HepG2 (cell line): ENCODE results near the gene PCYT2. TPM values are rescaled to one million over a fixed set of nuclear protein-coding genes. Genes with fewer than 3 reads are reported as not detected.

ENCODE experiments used
- ARID4A ChIP-seq: sonication (generic); formaldehyde crosslinking; IDR thresholded peaks from 2 replicates; pipeline ENCODE4 v1.5.0; 2020; ENCODE audit warnings: mild to moderate bottlenecking, missing genetic modification reagents, borderline replicate concordance
- GABPB1 ChIP-seq: IDR thresholded peaks from 2 replicates; pipeline ENCODE4 v1.6.1; 2016; ENCODE audit warnings: mild to moderate bottlenecking, missing genetic modification reagents, moderate library complexity, missing compliant biosample characterization
- KLF12 ChIP-seq: sonication (generic); formaldehyde crosslinking; IDR thresholded peaks from 2 replicates; pipeline ENCODE4 v1.4.0; 2020; ENCODE audit warnings: missing genetic modification reagents, borderline replicate concordance
- MEF2D ChIP-seq: sonication (generic); formaldehyde crosslinking; IDR thresholded peaks from 2 replicates; pipeline ENCODE4 v1.5.1; 2020; ENCODE audit warnings: mild to moderate bottlenecking, missing genetic modification reagents
- NR2C2 ChIP-seq: sonication (generic); formaldehyde crosslinking; IDR thresholded peaks from 2 replicates; pipeline ENCODE4 v1.4.0; 2020; ENCODE audit warnings: missing genetic modification reagents, mild to moderate bottlenecking, moderate library complexity, borderline replicate concordance
- PHF21A ChIP-seq: sonication (generic); formaldehyde crosslinking; IDR thresholded peaks from 2 replicates; pipeline ENCODE4 v1.5.0; 2020; ENCODE audit warnings: mild to moderate bottlenecking, missing genetic modification reagents
- PHF8 ChIP-seq: sonication (generic); formaldehyde crosslinking; IDR thresholded peaks from 2 replicates; pipeline ENCODE4 v1.5.0; 2020; ENCODE audit warnings: missing genetic modification reagents
- TAF1 ChIP-seq: sonication (generic); formaldehyde crosslinking; IDR thresholded peaks from 2 replicates; pipeline ENCODE4 v1.4.0; 2020; ENCODE audit warnings: missing genetic modification reagents
- TEF ChIP-seq: sonication (generic); formaldehyde crosslinking; IDR thresholded peaks from 2 replicates; pipeline ENCODE4 v1.5.0; 2020; ENCODE audit warnings: missing genetic modification reagents
- TMF1 ChIP-seq: sonication (generic); formaldehyde crosslinking; IDR thresholded peaks from 2 replicates; pipeline ENCODE4 v1.8.1; 2022; ENCODE audit warnings: low read depth, missing genetic modification reagents
- ZEB1 ChIP-seq: IDR thresholded peaks from 2 replicates; pipeline ENCODE4 v1.6.1; 2012; ENCODE audit warnings: mild to moderate bottlenecking, low read depth, inconsistent platforms; ENCODE audit not compliant: insufficient replicate concordance
- ZKSCAN1 ChIP-seq: fragments of 150-350 bp; IDR thresholded peaks from 2 replicates; pipeline ENCODE4 v1.6.1; 2014; ENCODE audit warnings: low read length
- ZNF121 ChIP-seq: sonication (generic); formaldehyde crosslinking; IDR thresholded peaks from 2 replicates; pipeline ENCODE4 v1.5.0; 2020; ENCODE audit warnings: mild to moderate bottlenecking, missing genetic modification reagents
- ZNF142 ChIP-seq: sonication (generic); formaldehyde crosslinking; IDR thresholded peaks from 2 replicates; pipeline ENCODE4 v1.4.0; 2020; ENCODE audit warnings: missing genetic modification reagents
- ZNF468 ChIP-seq: sonication (generic); formaldehyde crosslinking; IDR thresholded peaks from 2 replicates; pipeline ENCODE4 v1.8.0; 2022; ENCODE audit warnings: mild to moderate bottlenecking, moderate library complexity, missing genetic modification reagents
- ZNF768 ChIP-seq: sonication (generic); formaldehyde crosslinking; IDR thresholded peaks from 2 replicates; pipeline ENCODE4 v1.4.0; 2020; ENCODE audit warnings: missing genetic modification reagents
- polyA plus RNA-seq, 8 experiments: library from polyadenylated mRNA; depleted of rRNA in 3 of 8; stranded (reverse) in 7 of 8; unstranded in 1 of 8; fragments of >200 nt; fragmentation: Illumina TruSeq in 4 of 8; extraction: Trizol in 4 of 8; gene quantifications; 2 replicates each; pipeline versions ENCODE4 v1.2.1 to v1.2.3, GENCODE V29; 2011 to 2016; ENCODE audit warnings: low read depth in 4 of 8, missing spikeins in 1 of 8, mixed read lengths in 1 of 8; ENCODE audit not compliant: insufficient read depth in 1 of 8
- total RNA-seq, 5 experiments: library from RNA; depleted of rRNA; stranded (reverse); fragments of >200 nt; fragmentation: Illumina TruSeq; extraction: Trizol; gene quantifications; 2 replicates each; pipeline ENCODE4 v1.2.3, GENCODE V29; 2016; ENCODE audit warnings: low read depth in 1 of 5
- TF ChIP-seq, protein P1 (sequence below): sonication (generic); formaldehyde crosslinking; IDR thresholded peaks from 2 replicates; pipeline ENCODE4 v1.5.0; 2020; ENCODE audit warnings: mild to moderate bottlenecking, missing genetic modification reagents

Gene PCYT2
- total and polyA plus RNA-seq, 2 of the 13 experiments (the other 11 are each of a cell fraction or from before 2014, with no cell fraction given): 147 to 297 TPM

GRCh38 chr17:81910840-81911276 is 341 bp downstream of the PCYT2 start (continued):
- peak; percentile 12 for TF ChIP-seq ARID4A (CRISPR knock-in tag)
- 0 out of 2 replicates have a peak, but pooled peaks have one; percentile 14 for TF ChIP-seq PHF8 (CRISPR knock-in tag)
- peak; percentile 42 for TF ChIP-seq ZNF768 (CRISPR knock-in tag)
- 0 out of 2 replicates have a peak, but pooled peaks have one; percentile 25 for TF ChIP-seq ZNF468 (CRISPR knock-in tag)
- TF ChIP-seq PHF21A (CRISPR knock-in tag): no peak
- TF ChIP-seq GABPB1: peak; percentile 63
- peak; percentile 54; the same call in 1 of the 2 replicates for TF ChIP-seq ZNF142 (CRISPR knock-in tag)
- TF ChIP-seq, protein P1, sequence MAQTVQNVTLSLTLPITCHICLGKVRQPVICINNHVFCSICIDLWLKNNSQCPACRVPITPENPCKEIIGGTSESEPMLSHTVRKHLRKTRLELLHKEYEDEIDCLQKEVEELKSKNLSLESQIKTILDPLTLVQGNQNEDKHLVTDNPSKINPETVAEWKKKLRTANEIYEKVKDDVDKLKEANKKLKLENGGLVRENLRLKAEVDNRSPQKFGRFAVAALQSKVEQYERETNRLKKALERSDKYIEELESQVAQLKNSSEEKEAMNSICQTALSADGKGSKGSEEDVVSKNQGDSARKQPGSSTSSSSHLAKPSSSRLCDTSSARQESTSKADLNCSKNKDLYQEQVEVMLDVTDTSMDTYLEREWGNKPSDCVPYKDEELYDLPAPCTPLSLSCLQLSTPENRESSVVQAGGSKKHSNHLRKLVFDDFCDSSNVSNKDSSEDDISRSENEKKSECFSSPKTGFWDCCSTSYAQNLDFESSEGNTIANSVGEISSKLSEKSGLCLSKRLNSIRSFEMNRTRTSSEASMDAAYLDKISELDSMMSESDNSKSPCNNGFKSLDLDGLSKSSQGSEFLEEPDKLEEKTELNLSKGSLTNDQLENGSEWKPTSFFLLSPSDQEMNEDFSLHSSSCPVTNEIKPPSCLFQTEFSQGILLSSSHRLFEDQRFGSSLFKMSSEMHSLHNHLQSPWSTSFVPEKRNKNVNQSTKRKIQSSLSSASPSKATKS (CRISPR knock-in tag): no peak
- peak; percentile 36; the same call in 1 of the 2 replicates for TF ChIP-seq TMF1 (CRISPR knock-in tag)
- TF ChIP-seq ZKSCAN1: no peak
- 0 out of 2 replicates have a peak, but pooled peaks have one; percentile 16 for TF ChIP-seq KLF12 (CRISPR knock-in tag)
- TF ChIP-seq NR2C2 (CRISPR knock-in tag): peak; percentile 69; the same call in 1 of the 2 replicates
- peak; percentile 46; the same call in 1 of the 2 replicates for TF ChIP-seq TAF1 (CRISPR knock-in tag)
- peak; percentile 19 for TF ChIP-seq ZEB1
- peak; percentile 13; the same call in 1 of the 2 replicates for TF ChIP-seq MEF2D (CRISPR knock-in tag)
- no peak for TF ChIP-seq ZNF121 (CRISPR knock-in tag)
- TF ChIP-seq TEF (CRISPR knock-in tag): 0 out of 2 replicates have a peak, but pooled peaks have one; percentile 9
